Right lobe of liver (tissue), 6 donors: ENCODE measurements around the gene MACF1. TPM values are rescaled to one million over a fixed set of nuclear protein-coding genes. Genes with fewer than 3 reads are reported as not detected.

Experiments
- ATAC-seq, 4 donors: fragments of 200-7000 bp; cut with Tn5 transposase; one replicate each; pipeline ENCODE4 v1.9.1; 2020; ENCODE audit warnings: mild to moderate bottlenecking in 4 of 4, moderate library complexity in 4 of 4
- DNase-seq, 3 donors: peaks; one replicate each; pipeline ENCODE4 v3.0.0-alpha.2; 2020
- H3K27ac ChIP-seq, 3 donors: fragments of 200-600 bp; one replicate each; pipeline ENCODE4 v1.8.0; 2022
- H3K27me3 ChIP-seq, 2 donors: fragments of 200-600 bp; one replicate each; pipeline ENCODE4 v1.8.0; 2022
- H3K36me3 ChIP-seq, 4 donors: fragments of 200-600 bp; sonication (generic) in 1 of 4; one replicate each; pipeline versions ENCODE4 v1.5.1 to v1.8.0; 2017 to 2022; ENCODE audit warnings: control low read depth in 1 of 4
- H3K4me1 ChIP-seq, 4 donors: fragments of 200-600 bp; sonication (generic) in 1 of 4; one replicate each; pipeline versions ENCODE4 v1.5.1 to v1.8.0; 2017 to 2022; ENCODE audit warnings: control low read depth in 1 of 4
- H3K4me3 ChIP-seq, 3 donors: fragments of 200-600 bp; one replicate each; pipeline ENCODE4 v1.8.0; 2022
- H3K9me3 ChIP-seq, 4 donors: fragments of 200-600 bp; sonication (generic) in 1 of 4; one replicate each; pipeline versions ENCODE4 v1.5.1 to v1.8.0; 2017 to 2022; ENCODE audit warnings: control low read depth in 1 of 4
- CTCF ChIP-seq, 4 donors: fragments of 200-600 bp in 3 of 4; fragments of 450-650 bp in 1 of 4; IDR thresholded peaks; one replicate each; pipeline versions ENCODE4 v1.5.1 to v1.8.0; 2016 to 2022; ENCODE audit warnings: antibody characterized with exemption in 4 of 4, mild to moderate bottlenecking in 2 of 4
- POLR2A ChIP-seq: fragments of 450-650 bp; IDR thresholded peaks from one replicate; pipeline ENCODE4 v1.6.1; 2017; ENCODE audit warnings: antibody characterized with exemption, mild to moderate bottlenecking
- WGBS: methylation state at CpG from one replicate; pipeline ENCODE4 v1.1.6; 2018; ENCODE audit warnings: low coverage, low lambda C conversion rate; ENCODE audit not compliant: insufficient coverage; ENCODE audit errors: missing lambda C conversion rate; 5-methylcytosine and 5-hydroxymethylcytosine counted together
- intact Hi-C, 2 donors: fragments of 100-400 bp; cut with DNase I; formaldehyde crosslinking; loops; one replicate each; pipeline versions ENCODE4 v1.11.2 to v1.14.1; 2022
- total RNA-seq, 6 experiments: library from RNA; depleted of rRNA in 2 of 6; stranded (reverse); fragments of >200 nt in 2 of 6; fragmentation: NEBNext Ultra II Directional in 3 of 6; extraction: Animal tissue kit (Norgen Biotek cat#: 25700) in 3 of 6; gene quantifications; one replicate each; pipeline versions ENCODE4 v1.1.0 to v1.2.4, GENCODE V29; 2016 to 2023
- donor health status: DM: no; HTN: yes; CAD: no.
- donor health status: DM: no; HTN: no; CAD: no.
- donor health status: DM: no; HTN: no; CAD: no.
- donor health status: DM: no; HTN: yes; CAD: no.
- donor health status: DM: no; HTN: yes; CAD: no.

Gene MACF1
- total RNA-seq, 6 experiments from 2014 or later = 78.4 to 141 (median 100) TPM

GRCh38 chr1:39397487-39397886 lies 193.0 kb downstream of the MACF1 start:
- Histone ChIP-seq H3K27me3 (no peaks in the 10 kb centered on the region), H3K4me3 (no peak overlapping the region), H3K36me3 (no peaks in the 10 kb centered on the region), H3K27ac (peak overlapping the region in 1 of 3 donors; percentile 24), H3K4me1 (peaks cover 0 to 46% (median 15%) of the 10 kb centered on the region in 4 donors), H3K9me3 (no peaks in the 10 kb centered on the region)
- WGBS = 98% methylated on average over 5 of the region's 5 CpGs
- intact Hi-C loops = no loop called here
- DNase-seq (no peak), ATAC-seq (no peak)
- TF ChIP-seq CTCF (IDR thresholded peaks at IDR 0.05) = no peak
- TF ChIP-seq POLR2A = no peak

GRCh38 chr1:39398278-39399021 lies 194.0 kb downstream of the MACF1 start:
- intact Hi-C loops = no loop called here
- no peak overlapping the region for H3K4me3 ChIP-seq
- no peaks in the 10 kb centered on the region for H3K9me3 ChIP-seq
- no peaks in the 10 kb centered on the region for H3K27me3 ChIP-seq
- H3K4me1 ChIP-seq = peaks cover 0 to 39% (median 12%) of the 10 kb centered on the region in 4 donors
- ATAC-seq (peak; percentile 67 to 87 (median 72)), DNase-seq (no peak)
- no peaks in the 10 kb centered on the region for H3K36me3 ChIP-seq
- TF ChIP-seq POLR2A = no peak
- no peak for TF ChIP-seq CTCF (IDR thresholded peaks at IDR 0.05)
- H3K27ac ChIP-seq = peak overlapping the region; percentile 8 to 39 (median 24)
- 66% methylated on average over 6 of the region's 6 CpGs for WGBS

- H3K27ac ChIP-seq = no peak overlapping the region
- no peaks in the 10 kb centered on the region for H3K27me3 ChIP-seq
- H3K4me3 ChIP-seq = no peak overlapping the region
- TF ChIP-seq POLR2A (no peak), CTCF (IDR thresholded peaks at IDR 0.05) (no peak)
- H3K9me3 ChIP-seq = no peaks in the 10 kb centered on the region
- 73% methylated on average over 2 of the region's 2 CpGs for WGBS
- DNase-seq (no peak), ATAC-seq (no peak)
- H3K36me3 ChIP-seq = no peaks in the 10 kb centered on the region
- intact Hi-C loops = no loop called here
- H3K4me1 ChIP-seq = peaks cover 0 to 35% (median 8%) of the 10 kb centered on the region in 4 donors
These were observed 196.6 kb downstream of the MACF1 start for GRCh38 chr1:39401106-39401505.

GRCh38 chr1:39404876-39405275 lies 200.4 kb downstream of the MACF1 start:
- Histone ChIP-seq H3K27ac (peak overlapping the region in 1 of 3 donors; percentile 95), H3K36me3 (no peaks in the 10 kb centered on the region), H3K9me3 (no peaks in the 10 kb centered on the region), H3K27me3 (no peaks in the 10 kb centered on the region), H3K4me3 (no peak overlapping the region), H3K4me1 (peaks cover 0 to 44% (median 15%) of the 10 kb centered on the region in 4 donors)
- intact Hi-C loops = no loop called here
- ATAC-seq (no peak), DNase-seq (no peak)
- TF ChIP-seq POLR2A (no peak), CTCF (IDR thresholded peaks at IDR 0.05) (no peak)
- WGBS = 59% methylated on average over 3 of the region's 3 CpGs
